K562 (cell line): Measurements from ENCODE around the gene NARF. TPM values are rescaled to one million over a fixed set of nuclear protein-coding genes. Genes with fewer than 3 reads are reported as not detected.
A peak's percentile ranks its signal among the peaks of the same experiment; 100 is the strongest.

Source experiments
- BRD9 ChIP-seq: fragments of 450-650 bp; IDR thresholded peaks from 2 replicates; pipeline ENCODE4 v1.6.1; 2018; ENCODE audit warnings: low read depth; ENCODE audit not compliant: partially characterized antibody
- CEBPB ChIP-seq: fragments of 450-650 bp; IDR thresholded peaks from 2 replicates; pipeline ENCODE4 v1.6.1; 2016; ENCODE audit warnings: missing genetic modification characterization, missing compliant biosample characterization
- DMBX1 ChIP-seq: fragments of 250-450 bp; sonication (Bioruptor Pico); IDR thresholded peaks from 2 replicates; pipeline ENCODE4 v1.8.0; 2022; ENCODE audit warnings: inconsistent platforms, mild to moderate bottlenecking, moderate library complexity, borderline replicate concordance
- GABPA ChIP-seq: fragments of 200-800 bp; sonication (Bioruptor generic); conservative IDR thresholded peaks from 2 replicates; pipeline ENCODE4 v1.6.1; 2016; ENCODE audit warnings: low read depth, missing genetic modification characterization, missing compliant biosample characterization
- GATA2 ChIP-seq: sonication (generic); formaldehyde crosslinking; IDR thresholded peaks from 2 replicates; pipeline ENCODE4 v1.4.0; 2020; ENCODE audit warnings: mild to moderate bottlenecking, missing genetic modification reagents
- HIVEP1 ChIP-seq: fragments of 250-450 bp; sonication (Bioruptor Pico); IDR thresholded peaks from 2 replicates; pipeline ENCODE4 v1.4.0; 2020; ENCODE audit warnings: mild to moderate bottlenecking
- MCM5 ChIP-seq: fragments of 450-650 bp; IDR thresholded peaks from 2 replicates; pipeline ENCODE4 v1.6.1; 2016; ENCODE audit warnings: low read depth
- MED1 ChIP-seq: sonication (generic); formaldehyde crosslinking; IDR thresholded peaks from 2 replicates; pipeline ENCODE4 v1.8.1; 2023; ENCODE audit warnings: missing genetic modification reagents, borderline replicate concordance
- NFE2L1 ChIP-seq: fragments of 450-650 bp; IDR thresholded peaks from 2 replicates; pipeline ENCODE4 v1.6.1; 2016; ENCODE audit warnings: missing genetic modification characterization, low read depth, mild to moderate bottlenecking, missing compliant biosample characterization, moderate library complexity, borderline replicate concordance
- SMAD2 ChIP-seq: fragments of 150-350 bp; IDR thresholded peaks from 2 replicates; pipeline ENCODE4 v1.6.1; 2014; ENCODE audit warnings: low read depth, mild to moderate bottlenecking, low read length
- ZNF830 ChIP-seq: fragments of 250-450 bp; sonication (Bioruptor Pico); IDR thresholded peaks from 2 replicates; pipeline ENCODE4 v1.5.0; 2021; ENCODE audit warnings: mild to moderate bottlenecking
- polyA plus RNA-seq, 8 experiments: library from polyadenylated mRNA; depleted of rRNA in 4 of 8; stranded (reverse) in 5 of 8; unstranded in 3 of 8; fragments of >200 nt; fragmentation: Nextera tagmentation in 2 of 8; fragmentation: Illumina TruSeq in 1 of 8; extraction: Ambion mirVana in 2 of 8; extraction: Trizol in 1 of 8; gene quantifications; 2 replicates each; pipeline versions ENCODE4 v1.2.1 to v1.2.3, GENCODE V29; 2011 to 2014; ENCODE audit warnings: inconsistent platforms in 1 of 8, missing spikeins in 1 of 8
- total RNA-seq, 7 experiments: library from RNA; depleted of rRNA in 6 of 7; stranded (reverse); fragments of >200 nt in 6 of 7; fragmentation: Illumina TruSeq in 2 of 7; extraction: Trizol in 2 of 7; gene quantifications; 2 replicates each; pipeline versions ENCODE4 v1.2.1 to v1.2.3, GENCODE V29; 2011 to 2021; ENCODE audit warnings: low replicate concordance in 1 of 7
- TF ChIP-seq, protein P1 (sequence below): sonication (generic); formaldehyde crosslinking; IDR thresholded peaks from 2 replicates; pipeline ENCODE4 v1.8.0; 2022; ENCODE audit warnings: mild to moderate bottlenecking, missing genetic modification reagents
- TF ChIP-seq, protein P2 (sequence below): fragments of 250-450 bp; sonication (Bioruptor Pico); IDR thresholded peaks from 2 replicates; pipeline ENCODE4 v1.8.0; 2022; ENCODE audit warnings: moderate library complexity, mild to moderate bottlenecking, inconsistent platforms
- TF ChIP-seq, protein P3 (sequence below): fragments of 250-450 bp; sonication (Bioruptor Pico); IDR thresholded peaks from 2 replicates; pipeline ENCODE4 v1.4.0; 2020; ENCODE audit warnings: mild to moderate bottlenecking
- TF ChIP-seq, protein P4 (sequence below): fragments of 450-650 bp; IDR thresholded peaks from 2 replicates; pipeline ENCODE4 v1.6.1; 2018; ENCODE audit not compliant: partially characterized antibody

The NARF gene
- total and polyA plus RNA-seq, 9 of the 15 experiments (the other 6 are each of a cell fraction or from before 2014, with no cell fraction given), result 60.4 to 423 (median 132) TPM

DNA sequence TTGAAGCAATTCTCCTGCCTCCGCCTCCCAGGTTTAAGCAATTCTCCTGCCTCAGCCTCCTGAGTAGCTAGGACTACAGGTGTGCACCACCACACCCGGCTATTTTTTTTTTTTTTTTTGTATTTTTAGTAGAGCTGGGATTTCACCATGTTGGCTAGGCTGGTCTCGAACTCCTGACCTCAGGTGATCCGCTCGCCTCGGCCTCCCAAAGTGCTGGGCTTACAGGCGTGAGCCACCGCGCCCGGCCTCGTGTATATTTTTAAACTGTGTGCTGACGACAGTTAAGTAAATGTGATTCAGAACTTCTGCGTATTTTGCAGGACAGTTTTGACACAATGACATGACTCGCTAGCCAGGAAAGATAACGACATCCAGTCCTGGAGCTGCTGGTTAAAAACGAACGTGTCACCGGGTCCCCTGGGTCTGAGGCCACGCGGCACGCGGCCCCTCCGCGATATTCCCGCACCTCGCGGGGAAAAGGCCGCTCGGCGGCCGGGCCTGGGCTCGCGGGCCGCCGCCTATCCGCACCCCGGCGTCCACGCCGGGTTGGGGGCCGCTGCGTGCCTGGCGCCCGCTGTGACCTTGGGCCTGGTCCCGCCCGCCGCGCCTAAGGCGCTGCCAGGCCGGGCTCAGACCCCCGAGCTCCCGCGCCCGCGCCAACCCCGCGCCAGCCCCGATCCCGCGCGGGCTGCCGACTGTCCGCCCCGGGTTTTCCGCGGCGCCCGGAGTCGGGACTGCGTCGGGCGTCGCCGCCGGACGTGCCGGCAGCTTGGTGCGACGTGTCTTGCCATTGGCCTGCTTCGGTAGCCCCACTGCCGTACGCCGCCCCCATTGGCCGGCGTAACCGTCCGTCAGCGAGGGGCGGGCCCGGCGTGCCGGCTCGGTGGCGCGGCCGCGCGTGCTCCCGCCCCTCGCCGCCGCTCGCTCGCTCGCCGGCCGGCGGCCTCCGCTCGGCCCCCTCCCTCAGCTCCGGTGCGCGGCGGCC lies 60.6 kb downstream of the NARF start, which contains the start of gene FOXK2 (continued):
- TF ChIP-seq DMBX1 (CRISPR knock-in tag) (0 out of 2 replicates have a peak, but pooled peaks have one; percentile 49), HIVEP1 (CRISPR knock-in tag) (no peak), GABPA (peak; percentile 73), MED1 (no peak), GATA2 (CRISPR knock-in tag) (no peak), MCM5 (no peak), SMAD2 (no peak), ZNF830 (no peak), BRD9 (peak; percentile 88), CEBPB (tag) (peak; percentile 76), NFE2L1 (tag) (no peak)
- TF ChIP-seq, protein P1, sequence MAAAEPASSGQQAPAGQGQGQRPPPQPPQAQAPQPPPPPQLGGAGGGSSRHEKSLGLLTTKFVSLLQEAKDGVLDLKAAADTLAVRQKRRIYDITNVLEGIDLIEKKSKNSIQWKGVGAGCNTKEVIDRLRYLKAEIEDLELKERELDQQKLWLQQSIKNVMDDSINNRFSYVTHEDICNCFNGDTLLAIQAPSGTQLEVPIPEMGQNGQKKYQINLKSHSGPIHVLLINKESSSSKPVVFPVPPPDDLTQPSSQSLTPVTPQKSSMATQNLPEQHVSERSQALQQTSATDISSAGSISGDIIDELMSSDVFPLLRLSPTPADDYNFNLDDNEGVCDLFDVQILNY (CRISPR knock-in tag), result no peak
- TF ChIP-seq, protein P2, sequence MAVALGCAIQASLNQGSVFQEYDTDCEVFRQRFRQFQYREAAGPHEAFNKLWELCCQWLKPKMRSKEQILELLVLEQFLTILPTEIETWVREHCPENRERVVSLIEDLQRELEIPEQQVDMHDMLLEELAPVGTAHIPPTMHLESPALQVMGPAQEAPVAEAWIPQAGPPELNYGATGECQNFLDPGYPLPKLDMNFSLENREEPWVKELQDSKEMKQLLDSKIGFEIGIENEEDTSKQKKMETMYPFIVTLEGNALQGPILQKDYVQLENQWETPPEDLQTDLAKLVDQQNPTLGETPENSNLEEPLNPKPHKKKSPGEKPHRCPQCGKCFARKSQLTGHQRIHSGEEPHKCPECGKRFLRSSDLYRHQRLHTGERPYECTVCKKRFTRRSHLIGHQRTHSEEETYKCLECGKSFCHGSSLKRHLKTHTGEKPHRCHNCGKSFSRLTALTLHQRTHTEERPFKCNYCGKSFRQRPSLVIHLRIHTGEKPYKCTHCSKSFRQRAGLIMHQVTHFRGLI, result no peak
- TF ChIP-seq, protein P3, sequence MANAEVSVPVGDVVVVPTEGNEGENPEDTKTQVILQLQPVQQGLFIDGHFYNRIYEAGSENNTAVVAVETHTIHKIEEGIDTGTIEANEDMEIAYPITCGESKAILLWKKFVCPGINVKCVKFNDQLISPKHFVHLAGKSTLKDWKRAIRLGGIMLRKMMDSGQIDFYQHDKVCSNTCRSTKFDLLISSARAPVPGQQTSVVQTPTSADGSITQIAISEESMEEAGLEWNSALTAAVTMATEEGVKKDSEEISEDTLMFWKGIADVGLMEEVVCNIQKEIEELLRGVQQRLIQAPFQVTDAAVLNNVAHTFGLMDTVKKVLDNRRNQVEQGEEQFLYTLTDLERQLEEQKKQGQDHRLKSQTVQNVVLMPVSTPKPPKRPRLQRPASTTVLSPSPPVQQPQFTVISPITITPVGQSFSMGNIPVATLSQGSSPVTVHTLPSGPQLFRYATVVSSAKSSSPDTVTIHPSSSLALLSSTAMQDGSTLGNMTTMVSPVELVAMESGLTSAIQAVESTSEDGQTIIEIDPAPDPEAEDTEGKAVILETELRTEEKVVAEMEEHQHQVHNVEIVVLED (CRISPR knock-in tag), result peak; percentile 99
- TF ChIP-seq, protein P4, sequence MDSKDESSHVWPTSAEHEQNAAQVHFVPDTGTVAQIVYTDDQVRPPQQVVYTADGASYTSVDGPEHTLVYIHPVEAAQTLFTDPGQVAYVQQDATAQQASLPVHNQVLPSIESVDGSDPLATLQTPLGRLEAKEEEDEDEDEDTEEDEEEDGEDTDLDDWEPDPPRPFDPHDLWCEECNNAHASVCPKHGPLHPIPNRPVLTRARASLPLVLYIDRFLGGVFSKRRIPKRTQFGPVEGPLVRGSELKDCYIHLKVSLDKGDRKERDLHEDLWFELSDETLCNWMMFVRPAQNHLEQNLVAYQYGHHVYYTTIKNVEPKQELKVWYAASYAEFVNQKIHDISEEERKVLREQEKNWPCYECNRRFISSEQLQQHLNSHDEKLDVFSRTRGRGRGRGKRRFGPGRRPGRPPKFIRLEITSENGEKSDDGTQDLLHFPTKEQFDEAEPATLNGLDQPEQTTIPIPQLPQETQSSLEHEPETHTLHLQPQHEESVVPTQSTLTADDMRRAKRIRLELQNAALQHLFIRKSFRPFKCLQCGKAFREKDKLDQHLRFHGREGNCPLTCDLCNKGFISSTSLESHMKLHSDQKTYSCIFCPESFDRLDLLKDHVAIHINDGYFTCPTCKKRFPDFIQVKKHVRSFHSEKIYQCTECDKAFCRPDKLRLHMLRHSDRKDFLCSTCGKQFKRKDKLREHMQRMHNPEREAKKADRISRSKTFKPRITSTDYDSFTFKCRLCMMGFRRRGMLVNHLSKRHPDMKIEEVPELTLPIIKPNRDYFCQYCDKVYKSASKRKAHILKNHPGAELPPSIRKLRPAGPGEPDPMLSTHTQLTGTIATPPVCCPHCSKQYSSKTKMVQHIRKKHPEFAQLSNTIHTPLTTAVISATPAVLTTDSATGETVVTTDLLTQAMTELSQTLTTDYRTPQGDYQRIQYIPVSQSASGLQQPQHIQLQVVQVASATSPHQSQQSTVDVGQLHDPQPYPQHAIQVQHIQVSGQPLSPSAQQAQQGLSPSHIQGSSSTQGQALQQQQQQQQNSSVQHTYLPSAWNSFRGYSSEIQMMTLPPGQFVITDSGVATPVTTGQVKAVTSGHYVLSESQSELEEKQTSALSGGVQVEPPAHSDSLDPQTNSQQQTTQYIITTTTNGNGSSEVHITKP, result no peak
